Thoracic aorta (tissue), 2 donors: ENCODE results near the gene TCN1. TPM values are rescaled to one million over a fixed set of nuclear protein-coding genes. Genes with fewer than 3 reads are reported as not detected.
"Not testable (repeated sequence)": the region's sequence is repeated elsewhere in the genome, so short reads cannot be mapped to it uniquely, and the experiment has no call there.

ENCODE experiments used
- ATAC-seq: fragments of 150-250 bp; one replicate; pipeline ENCODE4 v1.8.0; 2017; ENCODE audit warnings: low read depth; ENCODE audit not compliant: insufficient number of reproducible peaks, low FRiP score
- DNase-seq: peaks from one replicate; pipeline ENCODE4 v3.0.0-alpha.2; 2020; ENCODE audit warnings: low spot score
- H3K27ac ChIP-seq, 2 donors: fragments of 200-600 bp; sonication (generic); 1 replicate in 1 of 2; 2 replicates in 1 of 2; pipeline ENCODE4 v1.5.1; 2016; ENCODE audit warnings: mild to moderate bottlenecking in 2 of 2, moderate library complexity in 2 of 2
- H3K27me3 ChIP-seq: fragments of 200-600 bp; sonication (generic); replicated peaks from 2 replicates; pipeline ENCODE4 v1.6.0; 2016; ENCODE audit warnings: mild to moderate bottlenecking; ENCODE audit not compliant: insufficient read depth
- H3K36me3 ChIP-seq: fragments of 200-600 bp; sonication (generic); one replicate; pipeline ENCODE4 v1.5.1; 2016
- H3K4me1 ChIP-seq, 2 donors: fragments of 200-600 bp; sonication (generic); 1 replicate in 1 of 2; 2 replicates in 1 of 2; pipeline versions ENCODE4 v1.5.1 to v1.6.0; 2016; ENCODE audit warnings: low read depth in 2 of 2, mild to moderate bottlenecking in 1 of 2; ENCODE audit not compliant: control insufficient read depth in 1 of 2
- H3K4me3 ChIP-seq: fragments of 200-600 bp; sonication (generic); 2 replicates; pipeline ENCODE4 v1.5.1; 2016; ENCODE audit warnings: mild to moderate bottlenecking
- H3K9me3 ChIP-seq: fragments of 200-600 bp; sonication (generic); 2 replicates; pipeline ENCODE4 v1.5.1; 2016
- total RNA-seq, 2 donors: library from RNA; depleted of rRNA; stranded (reverse); fragments of >200 nt; gene quantifications; one replicate each; pipeline versions ENCODE4 v1.1.0 to v1.2.3, GENCODE V29; 2016
- TF ChIP-seq, protein P1 (sequence below): fragments of 200-600 bp; sonication (generic); IDR thresholded peaks from one replicate; pipeline ENCODE4 v1.5.1; 2019; ENCODE audit warnings: antibody characterized with exemption

Gene TCN1
- total RNA-seq, 2 donors from 2014 or later, result not detected

- no peak overlapping the region for H3K4me3 ChIP-seq
- TF ChIP-seq, protein P1, sequence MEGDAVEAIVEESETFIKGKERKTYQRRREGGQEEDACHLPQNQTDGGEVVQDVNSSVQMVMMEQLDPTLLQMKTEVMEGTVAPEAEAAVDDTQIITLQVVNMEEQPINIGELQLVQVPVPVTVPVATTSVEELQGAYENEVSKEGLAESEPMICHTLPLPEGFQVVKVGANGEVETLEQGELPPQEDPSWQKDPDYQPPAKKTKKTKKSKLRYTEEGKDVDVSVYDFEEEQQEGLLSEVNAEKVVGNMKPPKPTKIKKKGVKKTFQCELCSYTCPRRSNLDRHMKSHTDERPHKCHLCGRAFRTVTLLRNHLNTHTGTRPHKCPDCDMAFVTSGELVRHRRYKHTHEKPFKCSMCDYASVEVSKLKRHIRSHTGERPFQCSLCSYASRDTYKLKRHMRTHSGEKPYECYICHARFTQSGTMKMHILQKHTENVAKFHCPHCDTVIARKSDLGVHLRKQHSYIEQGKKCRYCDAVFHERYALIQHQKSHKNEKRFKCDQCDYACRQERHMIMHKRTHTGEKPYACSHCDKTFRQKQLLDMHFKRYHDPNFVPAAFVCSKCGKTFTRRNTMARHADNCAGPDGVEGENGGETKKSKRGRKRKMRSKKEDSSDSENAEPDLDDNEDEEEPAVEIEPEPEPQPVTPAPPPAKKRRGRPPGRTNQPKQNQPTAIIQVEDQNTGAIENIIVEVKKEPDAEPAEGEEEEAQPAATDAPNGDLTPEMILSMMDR, result no peak
- no peaks in the 10 kb centered on the region for H3K36me3 ChIP-seq
- DNase-seq (no peak), ATAC-seq (no peak)
- no peaks in the 10 kb centered on the region for H3K27me3 ChIP-seq
- H3K4me1 ChIP-seq, result no peaks in the 10 kb centered on the region
- H3K9me3 ChIP-seq, result no peaks in the 10 kb centered on the region
- no peak overlapping the region for H3K27ac ChIP-seq
These were observed 26.7 kb downstream of the TCN1 start for GRCh38 chr11:59839615-59840014.

GRCh38 chr11:59833602-59834001 is 32.7 kb downstream of the TCN1 start:
- TF ChIP-seq, protein P1, result no peak
- H3K36me3 ChIP-seq, result no peaks in the 10 kb centered on the region
- no peaks in the 10 kb centered on the region for H3K9me3 ChIP-seq
- H3K27me3 ChIP-seq, result no peaks in the 10 kb centered on the region
- H3K4me1 ChIP-seq, result no peaks in the 10 kb centered on the region
- ATAC-seq (no peak), DNase-seq (no peak)
- no peak overlapping the region for H3K4me3 ChIP-seq
- H3K27ac ChIP-seq, result no peak overlapping the region

DNA sequence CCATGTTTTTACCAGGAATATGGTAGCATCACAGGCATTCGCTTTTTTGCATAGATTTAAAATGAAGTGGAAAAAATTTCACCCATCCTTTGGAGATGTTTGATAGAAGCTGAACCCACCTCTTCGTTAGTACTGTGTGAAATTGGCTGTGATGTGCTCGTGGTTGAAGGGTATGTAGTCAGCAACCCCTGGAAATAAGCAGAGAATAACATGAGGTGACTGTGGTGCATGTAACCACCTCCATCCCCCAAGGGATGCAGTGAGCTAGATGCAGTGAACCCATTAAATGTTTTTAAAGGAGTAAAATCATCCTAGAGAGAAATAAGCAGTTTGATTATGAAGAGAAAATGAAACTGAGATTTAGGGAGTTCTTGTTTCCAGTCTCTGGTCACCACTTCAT is 36.9 kb downstream of the TCN1 start:
- H3K9me3 ChIP-seq, result no peaks in the 10 kb centered on the region
- no peak for DNase-seq
- H3K36me3 ChIP-seq, result no peaks in the 10 kb centered on the region
- H3K27me3 ChIP-seq, result no peaks in the 10 kb centered on the region
- no peak overlapping the region for H3K4me3 ChIP-seq
- TF ChIP-seq, protein P1, result no peak
- no peaks in the 10 kb centered on the region for H3K4me1 ChIP-seq
- ATAC-seq, result no peak
- no peak overlapping the region for H3K27ac ChIP-seq

DNA sequence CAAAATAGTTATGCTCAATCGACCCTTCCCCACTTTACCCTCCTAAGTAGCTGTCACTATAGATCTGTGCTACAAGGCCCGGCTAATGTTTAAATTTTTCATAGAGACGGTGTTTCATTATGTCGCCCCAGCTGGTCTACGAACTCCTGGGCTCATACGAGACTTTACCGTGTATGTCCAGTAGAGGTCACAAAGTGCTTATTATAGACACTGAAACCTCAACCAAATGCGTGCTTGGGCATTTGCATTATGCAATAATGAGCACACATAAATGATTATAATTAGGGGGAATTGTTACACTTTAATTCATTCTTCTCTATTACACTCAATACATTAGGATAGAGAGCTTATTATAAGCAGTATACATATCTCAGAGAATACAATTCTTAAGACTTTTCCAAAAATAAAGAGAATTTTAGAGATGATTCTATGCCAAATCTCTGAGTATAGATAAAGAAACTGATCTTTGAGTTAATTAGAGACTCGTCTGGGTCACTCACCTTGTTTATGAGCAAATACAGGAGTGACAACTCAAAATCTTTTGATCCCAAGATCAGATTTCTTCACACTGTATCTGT is 43.2 kb downstream of the TCN1 start:
- ATAC-seq (no peak), DNase-seq (no peak)
- no peaks in the 10 kb centered on the region for H3K27me3 ChIP-seq
- H3K4me1 ChIP-seq, result peaks cover 4 to 17% of the 10 kb centered on the region in 2 donors
- TF ChIP-seq, protein P1, result peak; percentile 57
- H3K36me3 ChIP-seq, result no peaks in the 10 kb centered on the region
- H3K4me3 ChIP-seq, result peak overlapping the region; percentile 38
- H3K9me3 ChIP-seq, result no peaks in the 10 kb centered on the region
- H3K27ac ChIP-seq, result no peak overlapping the region

DNA sequence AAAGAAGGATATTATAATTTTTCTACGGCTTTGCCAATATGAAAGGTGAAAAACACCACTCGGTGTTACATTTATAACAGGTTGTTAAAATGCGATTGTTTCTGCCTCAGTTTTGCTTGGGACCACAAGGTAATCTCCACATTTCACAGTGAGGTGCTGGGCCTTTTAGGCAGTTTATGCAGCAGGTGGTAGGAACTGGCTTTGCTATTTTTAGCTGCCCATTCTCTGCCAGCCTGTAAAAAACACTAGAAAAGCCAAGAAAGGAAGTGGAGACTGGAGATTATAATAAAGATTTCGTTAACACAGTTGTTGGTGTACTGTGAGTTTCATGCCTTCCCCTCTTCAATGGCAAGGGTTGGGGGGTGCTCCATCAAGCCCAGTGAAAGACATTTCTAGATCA is 47.7 kb downstream of the TCN1 start:
- H3K4me3 ChIP-seq, result no peak overlapping the region
- no peak for ATAC-seq
- TF ChIP-seq, protein P1, result no peak

DNA sequence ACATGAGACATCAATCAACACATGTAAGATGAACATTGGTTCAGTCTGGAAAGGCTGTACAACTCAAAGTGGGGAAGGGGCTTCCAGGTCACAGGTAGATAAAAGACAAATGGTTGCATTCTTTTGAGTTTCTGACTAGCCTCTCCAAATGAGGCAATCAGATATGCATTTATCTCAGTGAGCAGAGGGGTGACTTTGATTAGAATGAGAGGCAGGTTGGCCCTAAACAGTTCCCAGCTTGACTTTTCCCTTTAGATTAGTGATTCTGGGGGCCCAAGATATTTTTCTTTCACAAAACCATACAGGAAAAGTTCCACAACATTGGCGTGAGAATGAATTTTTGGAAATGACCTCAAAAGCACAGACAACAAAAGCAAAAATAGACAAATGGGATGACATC is 49.9 kb downstream of the TCN1 start:
- not testable (repeated sequence) for ATAC-seq, H3K36me3 ChIP-seq, DNase-seq, H3K4me3 ChIP-seq, H3K9me3 ChIP-seq, H3K27me3 ChIP-seq, H3K4me1 ChIP-seq, H3K27ac ChIP-seq

More for the DNA sequence above, 47.7 kb downstream of the TCN1 start:
- Histone ChIP-seq H3K27me3 (no peaks in the 10 kb centered on the region), H3K4me1 (peaks cover 4 to 17% of the 10 kb centered on the region in 2 donors), H3K27ac (no peak overlapping the region), H3K36me3 (no peaks in the 10 kb centered on the region), H3K9me3 (no peaks in the 10 kb centered on the region)
- DNase-seq, result no peak
